Cardiac muscle cell (in vitro differentiated cells and primary cell): ENCODE data around the gene CELSR1. TPM values are rescaled to one million over a fixed set of nuclear protein-coding genes. Genes with fewer than 3 reads are reported as not detected.
A peak's percentile ranks its signal among the peaks of the same experiment; 100 is the strongest.

ENCODE experiments used
- DNase-seq, 2 donors: peaks; one replicate each; pipeline versions ENCODE4 v3.0.0 to v3.0.0-alpha.2; 2010 to 2017; ENCODE audit warnings: low read depth in 1 of 2, low spot score in 1 of 2
- H3K27ac ChIP-seq: fragments of 200-600 bp; sonication (generic); 2 replicates; pipeline ENCODE4 v1.5.1; 2016
- H3K27me3 ChIP-seq: fragments of 200-600 bp; sonication (generic); 2 replicates; pipeline ENCODE4 v1.6.0; 2016; ENCODE audit warnings: control low read depth
- H3K36me3 ChIP-seq: fragments of 200-600 bp; sonication (generic); 2 replicates; pipeline ENCODE4 v1.5.1; 2016; ENCODE audit warnings: control low read depth
- H3K4me1 ChIP-seq: fragments of 200-600 bp; sonication (generic); 2 replicates; pipeline ENCODE4 v1.8.1; 2017; ENCODE audit warnings: low read depth, mild to moderate bottlenecking, mixed run types
- H3K4me3 ChIP-seq: fragments of 200-600 bp; sonication (generic); 2 replicates; pipeline ENCODE4 v1.5.1; 2016; ENCODE audit warnings: mild to moderate bottlenecking
- H3K9me3 ChIP-seq: fragments of 200-600 bp; sonication (generic); 2 replicates; pipeline ENCODE4 v1.5.1; 2017; ENCODE audit warnings: low read depth, mild to moderate bottlenecking, control low read depth
- polyA plus RNA-seq: library from polyadenylated mRNA; unstranded; fragments of >200 nt; fragmentation: Nextera tagmentation; extraction: Ambion mirVana; gene quantifications from 2 replicates; pipeline ENCODE4 v1.2.1, GENCODE V29; 2016
- total RNA-seq: library from RNA; depleted of rRNA; stranded (reverse); fragments of >200 nt; gene quantifications from 2 replicates; pipeline ENCODE4 v1.2.3, GENCODE V29; 2016
- TF ChIP-seq, protein P1 (sequence below): IDR thresholded peaks from 2 replicates; pipeline ENCODE4 v1.5.1; 2012; ENCODE audit warnings: low read depth, mild to moderate bottlenecking, low read length

The CELSR1 gene
- total and polyA plus RNA-seq, 2 experiments from 2014 or later: 9.0 to 37.4 TPM

DNA sequence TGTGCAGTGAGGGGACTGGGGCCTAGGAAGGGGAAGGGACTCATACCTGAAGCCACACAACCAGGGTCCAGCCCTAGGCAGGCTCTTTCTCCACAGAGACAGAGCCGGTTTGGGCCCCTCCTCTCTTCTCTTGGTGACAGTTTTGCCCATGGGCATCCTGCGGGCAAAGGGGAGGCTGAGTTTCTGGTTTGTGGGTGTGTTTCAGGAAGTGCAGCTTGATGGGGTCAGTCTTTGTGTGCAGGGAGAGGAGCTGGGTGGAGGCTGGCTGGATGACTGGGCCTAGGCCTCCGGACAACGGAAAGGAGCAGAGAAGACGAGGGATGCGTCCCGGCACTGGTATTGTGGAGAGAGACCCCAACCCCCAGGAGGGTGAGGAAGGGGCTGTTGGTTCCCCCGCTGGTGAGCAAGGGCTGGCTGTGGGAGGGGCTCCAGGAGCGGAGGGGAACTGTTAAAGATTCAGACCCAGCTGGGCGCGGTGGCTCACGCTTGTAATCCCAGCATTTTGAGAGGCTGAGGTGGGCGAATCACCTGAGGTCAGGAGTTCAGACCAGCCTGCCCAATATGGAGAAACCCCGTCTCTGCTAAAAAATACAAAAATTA is 23.4 kb upstream of the CELSR1 start:
- H3K4me3 ChIP-seq: no peak overlapping the region
- no peak for DNase-seq
- peaks cover 10% of the 10 kb centered on the region for H3K4me1 ChIP-seq
- H3K27me3 ChIP-seq: no peaks in the 10 kb centered on the region
- TF ChIP-seq, protein P1, sequence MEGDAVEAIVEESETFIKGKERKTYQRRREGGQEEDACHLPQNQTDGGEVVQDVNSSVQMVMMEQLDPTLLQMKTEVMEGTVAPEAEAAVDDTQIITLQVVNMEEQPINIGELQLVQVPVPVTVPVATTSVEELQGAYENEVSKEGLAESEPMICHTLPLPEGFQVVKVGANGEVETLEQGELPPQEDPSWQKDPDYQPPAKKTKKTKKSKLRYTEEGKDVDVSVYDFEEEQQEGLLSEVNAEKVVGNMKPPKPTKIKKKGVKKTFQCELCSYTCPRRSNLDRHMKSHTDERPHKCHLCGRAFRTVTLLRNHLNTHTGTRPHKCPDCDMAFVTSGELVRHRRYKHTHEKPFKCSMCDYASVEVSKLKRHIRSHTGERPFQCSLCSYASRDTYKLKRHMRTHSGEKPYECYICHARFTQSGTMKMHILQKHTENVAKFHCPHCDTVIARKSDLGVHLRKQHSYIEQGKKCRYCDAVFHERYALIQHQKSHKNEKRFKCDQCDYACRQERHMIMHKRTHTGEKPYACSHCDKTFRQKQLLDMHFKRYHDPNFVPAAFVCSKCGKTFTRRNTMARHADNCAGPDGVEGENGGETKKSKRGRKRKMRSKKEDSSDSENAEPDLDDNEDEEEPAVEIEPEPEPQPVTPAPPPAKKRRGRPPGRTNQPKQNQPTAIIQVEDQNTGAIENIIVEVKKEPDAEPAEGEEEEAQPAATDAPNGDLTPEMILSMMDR: no peak
- no peaks in the 10 kb centered on the region for H3K36me3 ChIP-seq
- H3K9me3 ChIP-seq: no peaks in the 10 kb centered on the region
- no peak overlapping the region for H3K27ac ChIP-seq

DNA sequence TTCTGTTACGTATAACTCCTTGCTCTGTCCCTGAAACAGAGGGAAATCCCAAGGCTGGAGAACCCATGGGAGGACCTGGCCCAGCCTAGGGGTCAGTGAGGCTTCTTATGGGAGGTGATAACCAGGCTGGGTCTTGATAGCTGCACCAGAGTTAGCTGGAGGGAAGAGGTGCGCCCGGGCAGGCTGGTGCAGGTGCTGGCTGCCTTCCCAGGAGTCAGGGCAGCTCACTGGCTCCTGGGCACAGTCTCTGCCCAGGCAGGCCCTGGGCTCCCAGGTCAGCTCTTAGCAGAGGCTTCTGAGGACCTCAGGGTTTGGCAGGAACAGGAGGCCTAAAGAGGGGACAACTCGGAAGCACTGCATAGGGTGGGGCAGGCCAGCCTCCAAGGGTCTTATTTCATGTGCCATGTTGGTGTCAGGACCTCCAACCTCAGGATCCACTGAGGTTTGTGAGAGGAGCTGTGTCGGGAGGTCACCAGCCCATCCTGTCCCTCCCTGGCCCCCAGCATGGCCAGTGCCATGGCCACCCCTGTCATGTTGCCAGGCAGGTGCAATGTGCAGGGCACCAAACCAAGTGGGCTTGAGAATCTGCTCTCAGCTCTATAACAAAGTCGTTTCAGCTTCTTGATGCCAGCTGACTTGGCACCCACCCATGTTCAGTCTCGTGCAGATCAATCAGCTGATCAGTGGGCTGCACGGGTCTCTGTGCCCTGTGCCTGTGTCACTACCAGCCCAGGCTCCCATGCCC is 20.5 kb upstream of the CELSR1 start:
- Histone ChIP-seq H3K9me3 (peaks cover 3% of the 10 kb centered on the region), H3K4me3 (no peak overlapping the region), H3K27me3 (no peaks in the 10 kb centered on the region), H3K27ac (no peak overlapping the region), H3K4me1 (no peaks in the 10 kb centered on the region), H3K36me3 (no peaks in the 10 kb centered on the region)
- TF ChIP-seq, protein P1: no peak
- no peak for DNase-seq

DNA sequence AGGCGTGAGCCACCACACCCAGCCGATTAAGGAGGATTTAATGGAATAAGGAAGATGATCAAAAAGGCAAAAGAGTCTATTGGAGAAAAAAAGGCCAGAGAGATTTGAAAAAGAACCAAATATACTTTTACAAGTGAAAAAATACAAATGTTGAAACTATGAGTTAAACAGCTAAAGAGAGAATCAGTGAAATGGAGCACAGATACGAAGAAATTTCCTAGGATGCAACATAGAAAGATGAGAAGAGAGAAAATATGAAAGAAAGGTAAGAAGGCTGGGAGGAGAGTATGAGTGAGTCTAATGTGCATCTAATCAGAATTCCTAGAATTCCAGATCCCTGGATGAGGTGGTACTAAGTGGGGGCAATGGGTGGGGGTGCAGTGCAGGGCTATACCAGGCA is 19.4 kb upstream of the CELSR1 start:
- Histone ChIP-seq H3K27ac (no peak overlapping the region), H3K4me1 (no peaks in the 10 kb centered on the region), H3K27me3 (no peaks in the 10 kb centered on the region), H3K4me3 (no peak overlapping the region), H3K36me3 (no peaks in the 10 kb centered on the region), H3K9me3 (peaks cover 3% of the 10 kb centered on the region)
- DNase-seq: no peak
- TF ChIP-seq, protein P1: no peak

DNA sequence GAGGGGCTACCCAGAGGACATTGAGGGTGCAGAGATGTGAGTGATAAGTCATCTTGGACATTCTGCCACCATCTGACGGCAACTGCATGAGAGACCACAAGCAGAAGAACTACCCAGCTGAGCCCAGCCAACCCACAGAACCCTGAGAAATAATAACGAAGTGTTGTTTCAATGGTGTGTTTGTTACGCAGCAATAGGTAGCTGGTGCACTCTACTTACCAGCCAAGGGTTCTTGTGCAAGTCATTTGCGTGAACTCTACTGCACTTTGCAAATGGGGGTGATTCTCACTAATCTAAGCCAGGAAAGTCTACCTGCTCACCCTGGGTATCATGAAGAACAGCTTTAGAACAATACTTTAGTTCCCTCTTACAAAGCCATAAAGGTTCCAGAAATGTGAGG is 15.8 kb upstream of the CELSR1 start:
- H3K9me3 ChIP-seq: peaks cover 3% of the 10 kb centered on the region
- H3K4me1 ChIP-seq: peaks cover 22% of the 10 kb centered on the region
- H3K27me3 ChIP-seq: no peaks in the 10 kb centered on the region
- H3K36me3 ChIP-seq: no peaks in the 10 kb centered on the region
- TF ChIP-seq, protein P1: no peak
- no peak overlapping the region for H3K27ac ChIP-seq
- no peak for DNase-seq
- H3K4me3 ChIP-seq: no peak overlapping the region

DNA sequence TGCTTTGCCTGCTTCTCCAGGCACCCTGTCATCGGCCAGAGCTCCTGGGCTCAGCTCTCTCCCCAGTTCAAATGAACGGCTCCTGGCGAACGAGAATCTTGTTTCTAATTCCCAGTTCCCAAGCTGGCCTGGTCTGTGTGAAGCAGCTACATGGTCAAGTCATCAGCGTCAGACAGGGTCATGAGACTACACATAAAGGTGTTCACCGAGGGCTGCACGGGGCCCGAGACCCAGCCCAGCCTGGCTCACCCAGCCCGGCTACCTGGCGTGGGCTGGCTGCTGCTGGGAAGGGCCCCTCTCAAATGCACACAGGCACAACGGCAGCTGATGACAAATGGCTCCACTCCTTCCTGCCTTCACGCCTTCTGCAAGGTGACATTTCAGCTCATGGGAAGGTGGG is 14.6 kb upstream of the CELSR1 start:
- H3K4me1 ChIP-seq: peaks cover 34% of the 10 kb centered on the region
- no peak overlapping the region for H3K4me3 ChIP-seq
- DNase-seq: no peak
- TF ChIP-seq, protein P1: no peak
- H3K36me3 ChIP-seq: no peaks in the 10 kb centered on the region
- no peaks in the 10 kb centered on the region for H3K27me3 ChIP-seq
- peak overlapping the region; percentile 75 for H3K27ac ChIP-seq
- peaks cover 3% of the 10 kb centered on the region for H3K9me3 ChIP-seq
